Naive thymus-derived CD4-positive, alpha-beta T cell (primary cell): ENCODE results near the gene LMNB1. TPM values are rescaled to one million over a fixed set of nuclear protein-coding genes. Genes with fewer than 3 reads are reported as not detected.
"Not testable (repeated sequence)": the region's sequence is repeated elsewhere in the genome, so short reads cannot be mapped to it uniquely, and the experiment has no call there.

Experiments used
- ATAC-seq: fragments of 150-1000 bp; cut with Tn5 transposase; 2 replicates; pipeline ENCODE4 v1.10.0; 2021; ENCODE audit warnings: mild to moderate bottlenecking, moderate library complexity
- CTCF ChIA-PET: fragments of 350-600 bp; sonication (Branson Sonifier 250); formaldehyde crosslinking; loops from one replicate; lab custom pipeline; 2021; ENCODE audit warnings: antibody characterized with exemption; lab: Charles Lee
- POLR2A ChIA-PET: fragments of 350-600 bp; sonication (Branson Sonifier 250); formaldehyde crosslinking; loops from one replicate; lab custom pipeline; 2021; ENCODE audit warnings: antibody characterized with exemption, inconsistent platforms; lab: Charles Lee
- DNase-seq, 9 donors: peaks; one replicate each; pipeline versions ENCODE4 v3.0.0 to v3.0.0-alpha.2; 2020 to 2022; ENCODE audit warnings: mixed read lengths in 1 of 9
- H3K27ac ChIP-seq: one replicate; pipeline ENCODE4 v1.7.0; 2013; ENCODE audit warnings: mild to moderate bottlenecking, low read depth, low read length, moderate library complexity
- H3K27me3 ChIP-seq, 2 donors: one replicate each; pipeline ENCODE4 v1.7.0; 2013; ENCODE audit warnings: low read length in 2 of 2, mild to moderate bottlenecking in 2 of 2, moderate library complexity in 2 of 2; ENCODE audit not compliant: control insufficient read depth in 2 of 2, insufficient read depth in 2 of 2
- H3K36me3 ChIP-seq, 3 experiments: 1 replicate in 2 of 3; 2 replicates in 1 of 3; pipeline ENCODE4 v1.7.0; 2013; ENCODE audit warnings: low read length in 3 of 3, mild to moderate bottlenecking in 3 of 3, moderate library complexity in 1 of 3; ENCODE audit not compliant: insufficient read depth in 3 of 3, control insufficient read depth in 2 of 3
- H3K4me1 ChIP-seq, 2 donors: one replicate each; pipeline ENCODE4 v1.7.0; 2013; ENCODE audit warnings: low read length in 2 of 2, mild to moderate bottlenecking in 2 of 2, moderate library complexity in 1 of 2; ENCODE audit not compliant: control insufficient read depth in 2 of 2, insufficient read depth in 2 of 2
- H3K4me3 ChIP-seq: 2 replicates; pipeline ENCODE4 v1.7.0; 2013; ENCODE audit warnings: mild to moderate bottlenecking, low read length
- H3K9me3 ChIP-seq, 3 experiments: 1 replicate in 2 of 3; 2 replicates in 1 of 3; pipeline ENCODE4 v1.7.0; 2013; ENCODE audit warnings: low read length in 3 of 3; ENCODE audit not compliant: control insufficient read depth in 2 of 3
- H3K27ac Mint-ChIP-seq, 9 donors: one replicate each; pipeline ENCODE4 v1.8.0; 2020 to 2022; ENCODE audit warnings: mixed read lengths in 9 of 9, mild to moderate bottlenecking in 8 of 9, moderate library complexity in 5 of 9, inconsistent platforms in 2 of 9
- H3K27me3 Mint-ChIP-seq, 5 donors: one replicate each; pipeline ENCODE4 v1.8.0; 2021 to 2022; ENCODE audit warnings: mixed read lengths in 5 of 5, mild to moderate bottlenecking in 1 of 5
- H3K36me3 Mint-ChIP-seq, 5 donors: one replicate each; pipeline ENCODE4 v1.8.0; 2020 to 2022; ENCODE audit warnings: mixed read lengths in 5 of 5, mild to moderate bottlenecking in 3 of 5, inconsistent platforms in 1 of 5
- H3K4me1 Mint-ChIP-seq, 7 donors: one replicate each; pipeline ENCODE4 v1.8.0; 2020 to 2022; ENCODE audit warnings: mixed read lengths in 7 of 7, mild to moderate bottlenecking in 3 of 7, inconsistent platforms in 1 of 7
- H3K4me3 Mint-ChIP-seq, 10 donors: one replicate each; pipeline ENCODE4 v1.8.0; 2020 to 2022; ENCODE audit warnings: mild to moderate bottlenecking in 10 of 10, mixed read lengths in 10 of 10, moderate library complexity in 6 of 10, inconsistent platforms in 2 of 10
- H3K9me3 Mint-ChIP-seq, 11 donors: one replicate each; pipeline ENCODE4 v1.8.0; 2020 to 2022; ENCODE audit warnings: mixed read lengths in 11 of 11, mild to moderate bottlenecking in 4 of 11, inconsistent platforms in 1 of 11, moderate library complexity in 1 of 11
- intact Hi-C, 2 donors: fragments of 100-400 bp; cut with micrococcal nuclease; formaldehyde crosslinking; loops; one replicate each; pipeline ENCODE4 v1.15.1; 2023
- polyA plus RNA-seq, 2 donors: library from polyadenylated mRNA; unstranded; fragments of 300-500 nt; fragmentation: Illumina TruSeq; gene quantifications; one replicate each; pipeline ENCODE4 v1.2.3, GENCODE V29; 2021
- total RNA-seq, 6 experiments: library from RNA in 5 of 6; stranded (reverse) in 5 of 6; gene quantifications; 1 replicate in 5 of 6; 2 replicates in 1 of 6; pipeline ENCODE4 v1.2.3 and lab custom pipeline; 2021 to 2026

Gene LMNB1
- total and polyA plus RNA-seq, 7 experiments from 2014 or later: 10.5 to 218 (median 26.7) TPM

- Mint-ChIP-seq H3K27me3 (no peaks in the 10 kb centered on the region), H3K36me3 (peaks cover 0 to 11% (median 4%) of the 10 kb centered on the region in 5 donors), H3K27ac (peak overlapping the region in 3 of 9 donors; percentile 23 to 75 (median 58)), H3K4me3 (peak overlapping the region in 3 of 10 donors; percentile 17 to 24 (median 18)), H3K4me1 (peaks cover 24 to 71% (median 48%) of the 10 kb centered on the region in 7 donors), H3K9me3 (no peaks in the 10 kb centered on the region)
- DNase-seq (no peak), ATAC-seq (no peak)
- Histone ChIP-seq H3K36me3 (no peaks in the 10 kb centered on the region), H3K4me3 (no peak overlapping the region), H3K4me1 (peaks cover 0 to 6% of the 10 kb centered on the region in 2 donors), H3K27ac (no peak overlapping the region), H3K9me3 (no peaks in the 10 kb centered on the region), H3K27me3 (no peaks in the 10 kb centered on the region)
- ChIA-PET POLR2A (no interaction called here), CTCF (interaction anchor here (0.9 kb wide), 1 partner anchor 13 kb away, joined by 3 read pairs; no protein-coding TSS in a partner anchor)
- intact Hi-C loops: no loop called here
Observed at GRCh38 chr5:126793097-126793496, 16.2 kb downstream of the LMNB1 start.

GRCh38 chr5:126793648-126794047 is 16.7 kb downstream of the LMNB1 start:
- Mint-ChIP-seq H3K36me3 (peaks cover 0 to 13% (median 1%) of the 10 kb centered on the region in 5 donors), H3K4me1 (peaks cover 21 to 69% (median 44%) of the 10 kb centered on the region in 7 donors), H3K27ac (peak overlapping the region in 2 of 9 donors; percentile 12 to 23)
- ATAC-seq, H3K9me3 ChIP-seq, H3K27me3 Mint-ChIP-seq, H3K27me3 ChIP-seq, H3K4me3 Mint-ChIP-seq, H3K36me3 ChIP-seq, H3K4me1 ChIP-seq, DNase-seq, POLR2A ChIA-PET, H3K4me3 ChIP-seq, H3K9me3 Mint-ChIP-seq, H3K27ac ChIP-seq: not testable (repeated sequence)
- intact Hi-C loops: loop anchor here in 1 of 2 donors (2.0 kb wide), 1 partner anchor 13 kb away; no protein-coding TSS in a partner anchor
- CTCF ChIA-PET: interaction anchor here (0.8 to 0.9 kb wide), 2 partner anchors 13 to 118 kb away, joined by 3 read pairs; no protein-coding TSS in a partner anchor

- ChIA-PET POLR2A (no interaction called here), CTCF (interaction anchor here (0.8 kb wide), 1 partner anchor 119 kb away, joined by 3 read pairs; no protein-coding TSS in a partner anchor)
- Histone ChIP-seq H3K27ac (no peak overlapping the region), H3K4me3 (no peak overlapping the region), H3K9me3 (no peaks in the 10 kb centered on the region), H3K36me3 (no peaks in the 10 kb centered on the region), H3K27me3 (no peaks in the 10 kb centered on the region), H3K4me1 (peaks cover 0 to 6% of the 10 kb centered on the region in 2 donors)
- Mint-ChIP-seq H3K27ac (peak overlapping the region in 2 of 9 donors; percentile 12 to 30), H3K4me1 (peaks cover 17 to 68% (median 40%) of the 10 kb centered on the region in 7 donors), H3K9me3 (no peaks in the 10 kb centered on the region), H3K27me3 (no peaks in the 10 kb centered on the region), H3K4me3 (no peak overlapping the region), H3K36me3 (peaks cover 0 to 14% (median 0%) of the 10 kb centered on the region in 5 donors)
- DNase-seq: no peak
- ATAC-seq: no peak
- intact Hi-C loops: loop anchor here in 1 of 2 donors (2.0 kb wide), 1 partner anchor 13 kb away; no protein-coding TSS in a partner anchor
Observed at GRCh38 chr5:126794157-126794828, 17.4 kb downstream of the LMNB1 start.

GRCh38 chr5:126799780-126800179 is 22.8 kb downstream of the LMNB1 start:
- no peaks in the 10 kb centered on the region for H3K9me3 Mint-ChIP-seq
- H3K27me3 ChIP-seq: no peaks in the 10 kb centered on the region
- peaks cover 27 to 59% (median 37%) of the 10 kb centered on the region in 7 donors for H3K4me1 Mint-ChIP-seq
- no peaks in the 10 kb centered on the region for H3K36me3 ChIP-seq
- POLR2A ChIA-PET: no interaction called here
- DNase-seq: no peak
- H3K27me3 Mint-ChIP-seq: no peaks in the 10 kb centered on the region
- intact Hi-C loops: loop anchor here in 1 of 2 donors (10.0 kb wide), 1 partner anchor 255 kb away; no protein-coding TSS in a partner anchor
- peak overlapping the region in 1 of 10 donors; percentile 8 for H3K4me3 Mint-ChIP-seq
- peak overlapping the region in 5 of 9 donors; percentile 12 to 81 (median 33) for H3K27ac Mint-ChIP-seq
- peaks cover 0 to 14% (median 0%) of the 10 kb centered on the region in 5 donors for H3K36me3 Mint-ChIP-seq
- no peaks in the 10 kb centered on the region for H3K9me3 ChIP-seq
- no peak overlapping the region for H3K27ac ChIP-seq
- CTCF ChIA-PET: no interaction called here
- ATAC-seq: peak; percentile 14
- peaks cover 5 to 7% of the 10 kb centered on the region in 2 donors for H3K4me1 ChIP-seq
- no peak overlapping the region for H3K4me3 ChIP-seq

- no peak for ATAC-seq
- Mint-ChIP-seq H3K4me3 (peak overlapping the region in 1 of 10 donors; percentile 0), H3K27ac (peak overlapping the region in 4 of 9 donors; percentile 4 to 36 (median 26)), H3K4me1 (peaks cover 19 to 59% (median 28%) of the 10 kb centered on the region in 7 donors), H3K36me3 (peaks cover 0 to 25% (median 0%) of the 10 kb centered on the region in 5 donors), H3K9me3 (no peaks in the 10 kb centered on the region), H3K27me3 (no peaks in the 10 kb centered on the region)
- Histone ChIP-seq H3K4me3 (no peak overlapping the region), H3K9me3 (no peaks in the 10 kb centered on the region), H3K27ac (no peak overlapping the region), H3K36me3 (peaks cover 0 to 3% (median 0%) of the 10 kb centered on the region in 3 experiments), H3K4me1 (peaks cover 5 to 7% of the 10 kb centered on the region in 2 donors), H3K27me3 (no peaks in the 10 kb centered on the region)
- intact Hi-C loops: loop anchor here in 1 of 2 donors (10.0 kb wide), 1 partner anchor 257 kb away; no protein-coding TSS in a partner anchor
- DNase-seq: no peak
- CTCF ChIA-PET: interaction anchor here (0.6 to 1.6 kb wide), 7 partner anchors 8 to 143 kb away, joined by 3 to 7 read pairs (median 3); no protein-coding TSS in a partner anchor
- POLR2A ChIA-PET: interaction anchor here (0.8 to 1.6 kb wide), 2 partner anchors 23 to 36 kb away, joined by 3 to 8 read pairs; no protein-coding TSS in a partner anchor
Observed at GRCh38 chr5:126801174-126801991, 24.4 kb downstream of the LMNB1 start.

- Mint-ChIP-seq H3K9me3 (no peaks in the 10 kb centered on the region), H3K4me3 (no peak overlapping the region), H3K27ac (peak overlapping the region in 2 of 9 donors; percentile 24 to 28), H3K36me3 (peaks cover 0 to 26% (median 1%) of the 10 kb centered on the region in 5 donors), H3K27me3 (no peaks in the 10 kb centered on the region), H3K4me1 (peaks cover 18 to 58% (median 27%) of the 10 kb centered on the region in 7 donors)
- intact Hi-C loops: loop anchor here (1.0 to 10.0 kb wide), 5 partner anchors 126 to 258 kb away; no protein-coding TSS in a partner anchor
- Histone ChIP-seq H3K36me3 (peaks cover 0 to 7% (median 0%) of the 10 kb centered on the region in 3 experiments), H3K4me1 (peaks cover 5 to 7% of the 10 kb centered on the region in 2 donors), H3K9me3 (no peaks in the 10 kb centered on the region), H3K27me3 (no peaks in the 10 kb centered on the region), H3K4me3 (no peak overlapping the region), H3K27ac (no peak overlapping the region)
- POLR2A ChIA-PET: interaction anchor here (0.8 to 1.6 kb wide), 2 partner anchors 24 to 35 kb away, joined by 3 to 8 read pairs; no protein-coding TSS in a partner anchor
- DNase-seq (peak in 3 of 9 donors; percentile 5 to 33 (median 32)), ATAC-seq (peak; percentile 61)
- CTCF ChIA-PET: interaction anchor here (0.6 to 1.6 kb wide), 7 partner anchors 8 to 126 kb away, joined by 3 to 7 read pairs (median 3); no protein-coding TSS in a partner anchor
Observed at GRCh38 chr5:126801992-126802294, 25.0 kb downstream of the LMNB1 start.
